AG20443 (cell line): ENCODE results near the gene DNM3.

Experiments
- DNase-seq: peaks from one replicate; pipeline ENCODE4 v3.0.0; 2012; ENCODE audit warnings: low spot score, mixed read lengths

Gene DNM3

DNA sequence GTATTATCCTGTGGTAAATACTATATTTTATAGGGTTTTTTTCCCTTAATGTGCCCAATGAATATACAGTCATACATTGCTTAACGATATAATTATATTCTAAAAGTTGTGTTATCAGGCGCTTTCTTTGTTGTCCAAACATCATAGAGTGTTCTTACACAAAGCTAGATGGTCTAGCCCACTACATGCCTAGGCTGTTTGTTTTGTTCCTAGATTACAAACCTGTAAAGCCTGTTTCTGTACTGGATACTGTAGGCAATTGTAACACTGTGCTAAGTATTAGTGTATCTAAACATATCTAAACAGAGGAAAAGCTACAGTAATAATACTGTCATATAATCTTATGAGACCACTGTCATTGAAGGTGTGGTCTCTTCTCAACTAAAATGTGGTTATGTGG, 336.6 kb downstream of the DNM3 start:
- no peak for DNase-seq

GRCh38 chr1:172178886-172179285, 337.6 kb downstream of the DNM3 start:
- no peak for DNase-seq

DNA sequence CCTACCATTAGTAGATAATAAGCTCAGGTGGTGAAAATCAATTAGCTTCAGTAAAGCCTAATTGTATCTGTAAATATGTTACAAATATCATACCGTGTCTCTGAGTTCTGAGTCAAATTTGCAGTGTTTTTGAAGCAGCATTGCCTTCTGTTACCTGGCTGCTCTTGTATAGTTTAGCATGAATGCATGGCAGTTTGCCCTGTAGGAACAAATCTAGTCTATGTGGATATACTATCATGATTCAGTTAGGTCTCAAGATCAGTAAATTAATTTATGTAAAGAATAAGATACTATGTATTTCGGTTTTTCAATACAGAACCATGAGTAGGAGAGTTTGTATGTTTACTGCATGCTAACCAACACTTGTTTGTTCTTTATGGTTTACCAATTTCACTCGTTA, 338.6 kb downstream of the DNM3 start:
- no peak for DNase-seq

DNA sequence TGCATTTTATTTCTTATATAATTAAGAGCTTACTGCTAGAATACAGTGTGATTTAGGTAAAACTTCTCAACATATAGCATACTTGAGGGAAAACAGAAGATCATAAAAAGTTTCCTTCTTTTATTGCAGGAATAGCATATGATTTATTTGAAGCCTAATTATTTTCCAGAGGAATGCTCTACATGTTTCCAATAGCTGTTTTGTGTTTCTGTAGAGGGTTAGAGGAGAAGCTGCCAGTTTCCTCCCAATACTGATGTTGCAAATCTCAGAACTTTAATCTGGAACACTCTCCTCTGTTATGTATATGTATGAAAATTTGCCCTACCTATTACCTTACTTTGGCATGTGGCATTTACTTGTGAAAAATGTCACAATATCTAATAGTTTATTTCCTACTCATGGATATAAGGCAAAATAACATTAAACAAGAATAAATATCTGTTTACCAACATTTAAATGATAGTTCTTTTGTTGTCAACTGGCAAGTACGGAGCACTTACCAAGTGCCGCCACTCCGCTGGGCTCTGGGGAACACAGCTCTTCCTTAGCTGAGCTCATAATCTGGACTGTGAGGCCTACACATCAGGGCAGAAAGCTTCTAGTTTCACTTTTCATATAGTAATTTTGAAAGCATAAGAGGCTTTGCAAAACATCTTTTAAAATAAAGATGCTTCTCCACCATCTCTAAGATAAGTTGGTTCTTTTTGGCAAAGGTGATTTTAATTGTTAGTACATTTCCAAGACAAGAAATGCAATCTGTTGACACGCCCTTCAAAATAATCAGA, 339.4 kb downstream of the DNM3 start:
- DNase-seq: peak; percentile 57

GRCh38 chr1:172184506-172185191, 343.4 kb downstream of the DNM3 start:
- no peak for DNase-seq

DNA sequence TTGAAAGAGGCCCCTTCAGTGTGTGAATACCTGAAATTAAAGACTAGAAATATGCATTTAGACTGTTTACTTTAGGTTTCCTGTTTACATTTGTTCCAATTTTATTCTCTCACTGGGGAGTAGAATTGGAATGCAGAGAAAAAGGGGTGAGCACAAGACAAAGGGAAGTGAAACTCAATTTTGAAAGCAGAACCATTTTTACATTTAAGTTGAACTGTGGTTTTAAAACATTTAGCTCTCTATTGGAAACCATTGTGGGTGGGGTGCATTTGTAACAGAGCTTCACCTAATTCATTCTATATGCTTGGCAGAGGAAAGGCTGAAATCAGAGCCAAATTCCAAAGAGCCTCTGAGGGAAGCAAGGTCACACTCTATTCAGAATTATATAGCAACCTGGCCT, 343.9 kb downstream of the DNM3 start:
- no peak for DNase-seq

DNA sequence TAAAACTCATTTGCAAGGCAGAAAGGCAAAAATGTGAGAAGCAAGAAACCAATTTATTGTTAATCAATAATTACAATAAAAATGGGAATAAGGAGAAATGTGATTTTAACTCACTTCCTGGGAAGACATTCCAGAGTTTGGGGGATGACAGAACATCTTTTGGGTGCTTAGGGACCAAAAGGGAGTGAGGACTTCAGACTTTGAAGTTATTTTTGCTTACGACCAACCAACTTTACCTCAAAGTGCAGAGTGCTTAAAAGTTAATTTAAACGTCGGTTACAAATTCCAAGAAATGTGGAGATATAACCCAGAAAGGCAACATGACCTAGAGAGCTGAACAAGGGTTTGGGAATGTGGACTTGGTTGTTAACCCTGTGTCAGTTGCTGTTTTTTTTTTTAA, 344.7 kb downstream of the DNM3 start:
- no peak for DNase-seq

DNA sequence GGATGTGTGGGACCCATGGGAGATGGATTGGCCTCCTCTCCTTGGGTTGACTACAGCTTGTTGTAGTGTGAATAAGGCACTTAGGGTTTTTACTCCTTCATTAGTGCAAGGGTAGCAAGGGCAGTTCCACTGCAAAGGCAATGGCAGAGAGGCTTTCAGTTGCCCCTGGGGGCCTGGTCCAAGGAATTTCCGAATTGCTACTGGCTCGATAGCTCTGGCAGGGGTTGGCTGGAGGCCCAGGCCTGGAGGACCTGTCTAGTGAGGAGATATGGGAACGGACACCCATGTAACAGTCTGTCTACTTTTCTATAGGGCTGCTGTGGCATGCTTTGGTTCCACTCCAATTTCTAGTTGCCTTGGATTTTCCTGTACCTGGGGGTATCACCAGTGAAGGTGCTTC, 360.3 kb downstream of the DNM3 start:
- no peak for DNase-seq

GRCh38 chr1:172203135-172203823, 362.0 kb downstream of the DNM3 start:
- no peak for DNase-seq

DNA sequence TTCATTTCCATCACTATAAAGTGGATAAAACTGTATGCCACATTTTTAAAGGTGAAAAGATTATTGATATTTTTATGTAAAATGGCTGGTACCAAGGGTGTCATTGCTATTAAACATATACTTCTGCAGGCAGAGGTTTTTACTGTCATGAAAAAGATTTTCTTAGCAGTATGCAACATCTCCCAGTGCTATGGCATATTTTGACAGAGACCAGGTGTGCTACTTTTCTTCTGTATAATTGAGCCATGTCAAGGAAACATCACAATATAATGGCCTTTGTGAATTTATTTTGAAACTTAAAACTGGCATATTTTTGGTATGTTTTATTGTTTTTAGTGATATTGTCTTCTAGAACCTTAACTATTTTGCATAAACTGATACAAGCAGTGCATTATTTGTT, 362.6 kb downstream of the DNM3 start:
- DNase-seq: no peak

GRCh38 chr1:172206256-172206655, 365.0 kb downstream of the DNM3 start:
- no peak for DNase-seq

- no peak for DNase-seq
Measured at GRCh38 chr1:172208635-172209034, 367.3 kb downstream of the DNM3 start.

- DNase-seq: no peak
Measured at GRCh38 chr1:172211221-172211620, 369.9 kb downstream of the DNM3 start.

DNA sequence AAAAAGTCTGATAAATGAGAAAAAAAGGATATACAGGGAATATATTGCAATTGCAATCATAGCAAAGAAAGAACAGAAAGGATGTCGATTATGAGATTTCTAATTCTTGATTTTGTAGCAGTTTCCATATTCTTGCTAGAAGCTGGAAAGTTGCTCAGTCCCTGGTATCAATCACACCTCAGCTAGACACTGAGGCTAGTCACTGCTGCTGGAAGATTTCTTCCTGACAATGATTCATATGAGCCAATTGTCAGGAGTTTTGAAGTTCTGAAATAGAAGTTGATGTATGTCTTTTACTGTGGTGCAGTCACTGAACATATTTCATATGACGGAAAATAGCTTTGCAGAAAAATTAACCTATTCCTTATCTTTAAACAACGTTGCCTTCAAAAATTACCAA, 370.8 kb downstream of the DNM3 start:
- no peak for DNase-seq

GRCh38 chr1:172215006-172215405, 373.7 kb downstream of the DNM3 start:
- no peak for DNase-seq

DNA sequence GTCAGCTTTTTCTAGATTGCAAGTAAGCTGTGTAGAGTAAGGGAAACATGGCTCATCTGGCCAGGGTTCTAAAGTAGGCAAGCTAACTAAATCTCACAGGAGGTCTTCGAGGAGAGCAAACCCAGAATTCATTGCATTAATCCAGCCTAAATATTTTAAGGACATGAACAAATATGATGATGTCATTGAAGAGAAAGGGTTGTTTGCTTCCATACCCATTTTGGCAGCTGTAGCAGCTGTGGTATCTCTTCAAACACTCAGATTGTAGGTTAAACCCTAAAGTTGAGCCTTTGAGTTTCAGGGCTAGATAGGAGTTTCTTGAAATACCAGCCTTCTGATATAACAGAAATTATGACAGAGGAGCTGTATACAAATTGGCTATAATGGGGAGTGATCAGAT, 378.7 kb downstream of the DNM3 start:
- no peak for DNase-seq

GRCh38 chr1:172220376-172220775, 379.1 kb downstream of the DNM3 start:
- no peak for DNase-seq

GRCh38 chr1:172221436-172221835, 380.1 kb downstream of the DNM3 start:
- no peak for DNase-seq

GRCh38 chr1:172224871-172225270, 383.6 kb downstream of the DNM3 start:
- DNase-seq: no peak

DNA sequence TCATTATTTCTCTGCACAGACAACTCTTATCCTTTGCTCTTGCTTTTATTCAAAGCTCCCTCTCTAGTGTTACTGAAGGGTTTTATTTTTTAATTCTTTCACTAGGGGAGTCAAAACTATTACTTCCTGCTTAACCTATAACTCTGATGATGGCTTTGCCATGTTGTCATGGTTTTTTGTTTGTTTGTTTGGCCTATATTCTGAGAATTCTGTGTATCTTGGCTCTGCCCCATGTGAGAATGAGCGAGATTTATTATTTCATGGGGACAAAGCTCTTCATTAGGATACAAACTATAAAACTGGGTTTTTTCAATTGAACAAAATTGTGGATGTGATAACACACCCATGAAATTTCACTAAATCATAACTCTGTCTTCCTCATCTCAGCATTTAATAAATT, 388.6 kb downstream of the DNM3 start:
- DNase-seq: no peak

DNA sequence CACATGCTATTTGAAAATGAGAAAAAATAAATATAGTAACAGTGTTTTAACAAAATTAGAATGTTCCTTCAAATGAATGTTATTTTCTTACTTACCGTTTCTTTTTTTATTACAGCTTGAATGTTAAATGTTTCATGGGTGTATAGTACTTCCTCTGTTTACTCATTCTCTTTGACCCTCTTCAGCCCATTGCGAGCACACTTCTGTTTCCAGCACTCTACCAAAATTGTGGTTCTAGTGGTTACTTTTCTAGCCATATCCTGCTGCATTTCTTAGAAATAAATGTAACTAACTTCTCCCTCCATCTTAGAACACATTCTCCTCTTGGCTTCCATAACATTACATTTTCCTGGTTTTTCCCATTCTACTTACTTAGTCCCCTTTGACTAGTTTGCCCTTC, 389.2 kb downstream of the DNM3 start:
- DNase-seq: no peak

GRCh38 chr1:172236958-172237357, 395.7 kb downstream of the DNM3 start:
- no peak for DNase-seq

DNA sequence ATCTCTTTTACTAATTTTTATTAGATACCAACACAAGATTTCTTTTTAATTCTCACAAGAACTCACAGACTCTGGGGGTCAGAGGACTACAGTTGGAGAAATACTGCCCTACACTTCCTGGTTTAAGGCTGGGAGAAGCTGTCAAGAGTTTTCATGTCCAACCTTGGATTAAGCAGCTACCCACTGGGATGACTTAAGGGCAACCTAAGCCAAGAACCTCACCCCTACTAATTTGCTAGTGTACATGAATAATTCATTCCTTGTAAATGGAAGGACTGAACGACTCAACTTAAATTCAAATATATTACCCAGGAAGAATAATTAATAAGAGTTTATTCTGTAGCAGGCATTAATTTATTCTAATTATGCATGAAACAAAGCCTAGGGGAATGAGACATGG, 396.9 kb downstream of the DNM3 start:
- DNase-seq: no peak
